GM21528 (cell line): ENCODE results near the gene KDM8.
A peak's percentile ranks its signal among the peaks of the same experiment; 100 is the strongest.
"Not testable (repeated sequence)": the region's sequence is repeated elsewhere in the genome, so short reads cannot be mapped to it uniquely, and the experiment has no call there.

Source experiments
- ATAC-seq: cut with Tn5 transposase; IDR thresholded peaks from one replicate; pipeline ENCODE4 v1.9.1; 2021; ENCODE audit warnings: mild to moderate bottlenecking, moderate library complexity; ENCODE audit not compliant: unreplicated experiment, low FRiP score

The KDM8 gene

DNA sequence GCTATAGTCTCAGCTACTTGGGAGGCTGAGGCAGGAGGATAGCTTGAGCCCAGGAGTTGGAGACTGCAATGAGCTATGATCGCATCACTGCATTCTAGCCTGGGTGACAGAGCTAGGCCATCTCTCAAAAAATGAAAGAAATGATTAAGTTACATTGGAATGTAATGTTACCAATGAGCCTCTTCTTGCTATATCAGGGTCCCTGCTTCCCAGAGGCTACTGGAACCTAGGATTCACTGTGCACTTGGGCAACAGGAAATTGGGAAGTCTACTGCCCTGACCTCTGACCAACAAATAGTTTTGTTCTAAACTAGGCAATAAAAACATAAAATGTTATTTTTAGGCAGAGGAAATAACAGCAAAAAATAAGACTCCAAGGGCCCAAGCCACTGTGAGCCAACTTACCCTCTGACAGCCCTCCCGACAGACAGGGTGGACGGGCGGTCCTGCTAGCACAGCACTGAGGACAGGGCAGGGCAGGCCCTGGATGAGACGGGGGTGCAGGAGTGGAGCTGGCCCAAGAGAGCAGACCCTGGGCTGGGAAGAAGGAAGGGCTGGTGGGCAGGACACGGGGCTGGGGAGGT, 37.7 kb downstream of the KDM8 start:
- ATAC-seq: no peak

DNA sequence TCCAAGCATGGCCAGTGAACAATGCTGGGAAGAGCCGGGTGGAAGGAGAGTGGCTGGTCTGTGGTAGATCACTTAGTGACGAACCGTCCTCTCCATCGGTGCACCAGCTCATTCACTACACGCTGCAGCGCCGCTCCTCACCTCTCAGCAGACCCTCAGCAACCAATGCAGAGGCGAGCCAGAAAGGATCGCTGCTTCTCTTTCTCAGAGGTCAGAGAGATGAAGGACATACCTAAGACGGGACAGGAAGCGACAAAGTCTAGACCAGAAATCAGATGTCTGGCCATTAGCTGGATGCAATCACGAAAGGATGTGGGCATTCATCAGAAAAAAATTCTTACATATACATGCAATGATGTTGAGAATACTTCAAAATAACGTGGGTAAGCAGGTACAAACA, 38.3 kb downstream of the KDM8 start:
- no peak for ATAC-seq

- ATAC-seq: no peak
Observed at GRCh38 chr16:27242398-27242797, 39.1 kb downstream of the KDM8 start.

DNA sequence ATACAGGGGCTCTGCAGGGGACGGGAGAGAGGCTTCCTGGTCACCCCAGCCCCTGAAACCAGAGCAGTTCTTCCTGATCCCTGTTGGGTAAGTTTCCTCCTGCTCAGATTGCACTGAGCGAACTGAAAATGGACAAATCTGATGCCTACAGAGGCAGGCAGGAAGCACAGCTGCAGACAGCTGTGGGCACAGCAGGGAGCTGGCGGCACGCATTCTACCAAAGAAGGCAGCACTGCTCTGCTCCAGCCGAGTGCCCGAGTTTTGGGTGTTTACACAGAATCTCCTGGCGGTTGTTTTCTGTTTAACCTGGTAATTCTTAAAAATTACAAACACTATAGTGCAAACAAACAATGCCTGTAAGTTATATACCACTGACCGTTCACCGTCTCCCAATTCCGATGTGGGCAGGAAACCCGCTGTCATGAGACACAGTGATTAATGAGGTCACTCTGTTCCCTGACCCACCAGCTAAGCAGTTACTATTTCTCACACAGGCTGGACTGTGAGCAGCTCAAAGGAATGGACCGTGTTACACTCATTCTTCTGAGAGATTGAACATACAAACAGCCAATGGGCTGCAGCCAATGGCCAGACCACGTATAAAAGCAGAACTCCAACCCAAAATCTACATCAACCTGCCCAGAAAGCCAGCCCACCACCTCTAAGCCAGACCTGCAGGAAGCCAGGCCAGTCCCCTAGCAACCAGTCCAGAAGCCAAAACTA, 39.7 kb downstream of the KDM8 start:
- no peak for ATAC-seq

DNA sequence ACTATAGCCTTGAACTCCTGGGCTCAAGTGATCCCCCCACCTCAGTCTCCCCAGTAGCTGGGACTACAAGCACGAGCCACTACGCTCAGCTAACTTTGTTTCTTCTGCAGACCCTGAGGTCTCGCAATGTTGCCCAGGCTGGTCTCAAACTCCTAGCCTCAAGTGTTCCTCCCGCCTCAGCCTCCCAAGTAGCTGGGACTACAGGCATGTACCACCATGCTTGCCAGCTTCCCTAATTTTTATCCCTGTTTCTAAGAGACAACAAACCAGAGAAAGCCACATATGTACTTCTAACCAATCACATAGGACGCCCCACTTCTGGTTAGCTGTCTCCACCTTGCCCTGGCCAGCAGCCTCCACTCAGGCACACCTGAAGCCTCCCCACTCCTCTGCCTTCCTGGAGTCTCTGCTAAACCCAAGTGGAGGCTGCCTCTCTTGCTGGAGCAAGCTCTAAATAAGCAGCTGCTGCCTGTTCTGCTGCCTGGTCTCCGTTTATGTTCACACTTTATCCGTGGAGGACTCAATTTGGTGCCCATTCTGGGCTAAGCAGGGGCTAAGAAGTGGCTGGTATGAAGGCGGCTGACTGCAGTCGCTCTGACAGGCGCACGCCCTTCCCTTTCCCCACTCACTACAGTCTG, 40.5 kb downstream of the KDM8 start:
- ATAC-seq: no peak

- ATAC-seq: no peak
Observed at GRCh38 chr16:27244363-27244755, 41.0 kb downstream of the KDM8 start.

- ATAC-seq: no peak
Observed at GRCh38 chr16:27245276-27246172, 42.2 kb downstream of the KDM8 start.

DNA sequence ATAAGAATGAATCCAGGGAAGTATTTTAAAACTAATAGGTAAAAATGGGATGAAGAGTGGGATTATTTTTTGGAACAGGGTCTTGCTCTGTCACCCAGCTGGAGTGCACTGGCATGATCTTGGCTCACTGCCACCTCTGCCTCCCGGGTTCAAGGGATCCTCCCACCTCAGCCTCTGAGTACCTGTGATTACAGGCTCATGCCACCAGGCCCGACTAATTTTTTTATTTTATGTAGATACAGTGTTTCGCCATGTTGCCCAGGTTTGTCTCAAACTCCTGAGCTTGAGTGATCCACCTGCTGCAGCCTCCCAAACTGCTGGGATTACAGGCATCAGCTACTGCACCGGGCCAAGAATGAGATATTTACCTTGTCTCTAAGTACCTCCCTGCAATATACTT, 43.1 kb downstream of the KDM8 start:
- no peak for ATAC-seq

DNA sequence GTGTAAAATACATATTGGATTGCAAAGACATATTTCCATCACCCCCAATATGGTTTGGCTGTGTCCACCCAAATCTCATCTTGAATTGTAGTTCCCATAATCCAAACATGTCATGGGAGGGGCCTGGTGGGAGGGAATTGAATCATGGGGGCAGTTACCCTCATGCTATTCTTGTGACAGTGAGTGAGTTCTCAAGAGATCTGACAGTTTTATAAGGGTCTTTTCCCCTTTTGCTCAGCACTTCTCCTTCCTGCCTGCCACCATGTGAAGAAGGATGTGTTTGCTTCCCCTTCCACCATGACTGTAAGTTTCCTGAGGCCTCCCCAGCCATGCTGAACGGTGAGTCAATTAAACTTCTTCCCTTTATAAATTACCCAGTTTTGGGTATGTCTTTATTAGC, 43.8 kb downstream of the KDM8 start:
- not testable (repeated sequence) for ATAC-seq

- ATAC-seq: no peak
Observed at GRCh38 chr16:27248036-27248435, 44.7 kb downstream of the KDM8 start.

DNA sequence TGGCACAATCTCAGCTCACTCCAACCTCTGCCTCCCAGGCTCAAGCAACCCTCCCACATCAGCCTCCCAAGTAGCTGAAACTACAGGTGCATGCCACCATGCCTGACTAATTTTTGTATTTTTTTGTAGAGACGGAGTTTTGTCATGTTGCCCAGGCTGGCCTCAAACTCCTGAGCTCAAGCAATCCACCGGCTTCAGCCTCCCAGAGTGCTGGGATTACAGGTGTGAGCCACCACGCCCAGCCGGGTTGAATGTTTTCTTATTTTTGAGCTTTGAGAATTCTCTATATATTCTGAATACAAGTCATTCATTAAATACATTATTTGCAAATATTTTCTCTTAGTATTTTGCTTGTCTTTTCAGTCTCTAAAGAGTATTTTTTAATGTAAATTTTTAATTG, 45.6 kb downstream of the KDM8 start:
- ATAC-seq: not testable (repeated sequence)

DNA sequence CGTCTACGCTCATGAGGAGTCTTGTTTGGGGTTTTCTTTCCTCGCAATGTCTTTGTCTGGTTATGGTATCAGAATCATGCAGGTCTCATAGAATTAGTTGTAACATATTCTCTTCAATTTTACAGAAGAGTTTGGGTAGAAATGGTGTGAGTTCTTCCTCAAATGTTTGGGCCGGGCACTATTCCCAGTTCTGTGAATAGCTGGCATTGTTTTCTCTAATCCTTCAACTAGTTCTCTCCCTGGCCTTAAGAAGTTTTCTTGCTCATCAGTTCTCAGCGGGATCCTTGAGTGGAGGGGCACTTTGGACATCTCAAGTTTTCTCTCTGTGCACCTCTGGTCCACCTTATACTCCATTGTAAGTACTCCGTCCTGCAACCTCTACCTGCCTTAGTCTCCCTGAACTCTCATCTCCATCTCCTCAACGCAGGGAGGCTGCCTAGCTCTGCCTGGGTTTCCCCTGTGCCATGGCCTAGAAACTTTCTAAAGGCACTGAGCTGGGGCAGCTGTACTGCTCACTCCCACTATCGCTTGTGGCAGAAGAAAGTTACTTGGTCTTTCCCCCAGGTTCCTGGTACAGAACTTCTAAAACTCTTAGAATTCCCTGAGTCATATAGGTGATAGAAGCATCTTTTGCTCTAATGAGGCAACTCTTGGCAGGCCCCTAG, 48.3 kb downstream of the KDM8 start:
- ATAC-seq: no peak

DNA sequence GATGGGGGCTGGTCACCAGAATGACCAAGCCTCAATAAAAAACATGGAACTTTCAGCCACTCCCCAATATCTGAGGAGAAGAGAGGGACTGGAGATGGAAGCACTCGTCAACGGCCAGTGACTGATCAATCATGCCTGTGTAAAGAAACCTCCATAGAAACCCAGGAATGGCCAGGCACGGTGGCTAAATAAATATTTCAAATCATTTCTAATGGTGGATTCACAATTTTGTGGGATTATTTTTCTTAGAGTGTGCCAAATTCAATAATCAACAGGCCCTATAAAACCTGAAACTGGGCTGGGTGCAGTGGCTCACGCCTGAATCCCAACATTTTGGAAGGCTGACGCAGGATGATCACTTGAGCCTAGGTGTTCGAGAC, 48.9 kb downstream of the KDM8 start:
- no peak for ATAC-seq

- ATAC-seq: no peak
Observed at GRCh38 chr16:27253526-27253930, 50.2 kb downstream of the KDM8 start.

DNA sequence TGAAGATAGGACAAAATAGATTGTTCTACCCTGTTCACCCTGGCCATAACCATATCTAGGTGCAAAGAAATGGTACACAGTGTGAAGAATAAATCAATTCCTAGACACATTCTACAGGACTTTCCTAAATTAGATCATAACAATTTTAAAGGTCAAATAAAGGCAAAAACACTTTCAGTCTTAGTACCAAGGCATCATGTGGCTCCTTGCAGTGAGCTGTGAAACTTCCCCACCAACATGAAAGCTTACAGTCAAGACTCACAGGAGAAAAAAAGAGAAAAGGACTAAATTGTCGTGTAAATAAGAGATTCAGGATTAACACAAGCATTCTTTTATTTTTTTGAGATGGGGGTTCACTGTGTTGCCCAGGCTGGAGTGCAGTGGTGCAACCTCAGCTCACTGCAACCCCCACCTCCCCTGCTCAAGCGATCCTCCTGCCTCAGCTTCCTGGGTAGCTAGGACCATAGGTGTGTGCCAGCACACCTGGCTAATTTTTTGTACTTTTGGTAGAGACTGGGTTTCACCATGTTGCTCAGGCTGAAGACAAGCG, 51.0 kb downstream of the KDM8 start:
- ATAC-seq: peak; percentile 72

DNA sequence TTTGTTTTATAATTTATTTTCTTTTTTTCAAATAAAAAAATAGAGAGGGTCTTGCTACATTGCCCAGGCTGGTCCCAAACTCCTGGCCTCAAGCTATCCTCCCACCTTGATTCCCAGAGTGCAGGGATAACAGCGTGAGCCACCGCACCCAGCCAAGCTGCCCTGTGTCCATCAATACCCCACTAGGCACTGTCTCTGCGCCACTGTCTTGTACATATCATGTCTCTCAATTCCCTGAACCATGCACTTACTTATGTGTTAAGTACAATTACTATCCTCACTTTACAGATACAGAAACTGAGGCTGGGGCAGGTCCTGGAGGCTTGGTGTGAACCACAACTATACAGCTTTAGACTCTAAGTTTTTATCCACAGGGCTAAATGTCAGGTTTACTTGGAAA, 53.5 kb downstream of the KDM8 start:
- no peak for ATAC-seq

DNA sequence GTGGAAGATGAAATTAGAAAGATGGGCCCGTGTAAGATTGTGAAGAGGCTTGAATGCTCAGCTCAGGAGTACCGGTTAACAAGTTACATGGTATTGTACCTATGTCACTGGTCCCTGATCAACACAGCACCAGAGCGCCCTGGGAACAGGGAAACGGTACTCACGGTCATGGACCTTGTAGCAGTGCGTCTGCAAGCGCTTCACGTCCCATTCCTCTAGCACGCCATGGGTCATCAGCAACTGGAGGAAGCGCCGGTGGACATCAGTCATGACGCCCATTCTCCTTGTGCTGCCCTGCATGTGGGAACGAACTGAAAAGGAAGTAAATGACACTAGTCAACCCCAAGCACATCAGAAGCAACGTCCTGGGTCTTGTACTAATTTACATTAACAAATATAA, 53.9 kb downstream of the KDM8 start:
- no peak for ATAC-seq

DNA sequence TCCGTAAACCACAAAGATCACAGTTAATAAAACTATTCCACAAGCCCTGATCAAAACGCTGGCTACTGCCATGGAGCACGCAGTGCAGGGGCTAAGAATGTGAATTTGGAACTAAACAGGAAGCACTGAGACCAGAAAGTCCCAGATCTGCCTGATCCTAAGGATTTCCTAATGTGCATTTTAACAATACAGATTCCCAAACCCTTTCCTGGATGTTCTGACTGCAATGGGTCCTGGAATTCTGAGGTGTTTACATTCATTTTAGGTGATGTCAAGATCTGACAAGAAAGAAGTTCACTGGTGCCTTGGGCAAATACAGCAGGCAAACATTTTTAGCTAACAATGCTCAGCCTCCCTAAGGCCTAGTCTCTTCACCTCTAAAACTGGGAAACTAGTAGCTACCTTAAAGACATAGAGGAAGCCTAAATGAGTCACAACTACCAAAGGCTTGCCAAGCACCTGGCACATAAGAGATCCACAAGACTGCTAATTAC, 55.0 kb downstream of the KDM8 start:
- ATAC-seq: no peak

GRCh38 chr16:27259710-27260109, 56.4 kb downstream of the KDM8 start:
- no peak for ATAC-seq

DNA sequence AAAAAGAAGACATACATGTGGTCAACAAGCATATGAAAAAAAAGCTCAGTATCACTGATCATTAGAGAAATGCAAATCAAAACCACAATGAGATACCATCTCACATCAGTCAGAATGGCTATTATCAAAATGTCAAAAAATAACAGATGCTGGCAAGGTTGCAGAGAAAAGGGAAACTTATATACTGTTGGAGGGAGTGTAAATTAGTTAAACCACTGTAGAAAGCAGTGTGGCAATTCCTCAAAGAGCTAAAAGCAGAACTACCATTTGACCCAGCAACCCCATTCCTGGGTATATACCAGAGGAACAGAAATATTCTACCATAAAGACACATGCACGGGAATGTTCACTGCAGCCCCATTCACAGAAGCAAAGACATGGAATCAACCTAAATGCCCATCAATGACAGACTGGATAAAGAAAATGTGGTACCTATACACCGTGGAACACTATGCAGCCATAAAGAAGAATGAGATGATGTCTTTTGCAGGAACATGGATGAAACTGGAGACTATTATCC, 59.6 kb downstream of the KDM8 start:
- not testable (repeated sequence) for ATAC-seq
